Neuron (in vitro differentiated cells): Measurements from ENCODE around the gene ZSCAN16.

Experiments
- H2AFZ ChIP-seq: one replicate; pipeline ENCODE4 v1.6.1; 2013; ENCODE audit warnings: low read depth, mild to moderate bottlenecking, inconsistent platforms, low read length, moderate library complexity
- H3K27me3 ChIP-seq: one replicate; pipeline ENCODE4 v1.6.1; 2013; ENCODE audit warnings: low read length; ENCODE audit not compliant: insufficient read depth
- H3K36me3 ChIP-seq: one replicate; pipeline ENCODE4 v1.6.1; 2013; ENCODE audit warnings: low read length; ENCODE audit not compliant: insufficient read depth
- H3K4me1 ChIP-seq: one replicate; pipeline ENCODE4 v1.6.1; 2013; ENCODE audit warnings: low read length; ENCODE audit not compliant: insufficient read depth
- H3K4me3 ChIP-seq: 2 replicates; pipeline ENCODE4 v1.5.1; 2013; ENCODE audit warnings: mild to moderate bottlenecking, low read length, moderate library complexity
- H3K9me3 ChIP-seq: one replicate; pipeline ENCODE4 v1.6.1; 2013; ENCODE audit warnings: low read length

ZSCAN16 gene

GRCh38 chr6:28161410-28162079 is 37.1 kb downstream of the ZSCAN16 start:
- H3K27me3 ChIP-seq, result no peaks in the 10 kb centered on the region
- H3K36me3 ChIP-seq, result peaks cover 16% of the 10 kb centered on the region
- H3K4me1 ChIP-seq, result peaks cover 4% of the 10 kb centered on the region
- H3K9me3 ChIP-seq, result no peaks in the 10 kb centered on the region
- peak overlapping the region; percentile 54 for H3K4me3 ChIP-seq
- peak overlapping the region; percentile 87 for H2AFZ ChIP-seq

GRCh38 chr6:28165563-28165962 is 41.2 kb downstream of the ZSCAN16 start:
- Histone ChIP-seq H2AFZ (no peak overlapping the region), H3K4me3 (no peak overlapping the region), H3K36me3 (peaks cover 2% of the 10 kb centered on the region), H3K9me3 (no peaks in the 10 kb centered on the region), H3K4me1 (peaks cover 4% of the 10 kb centered on the region), H3K27me3 (no peaks in the 10 kb centered on the region)

- no peak overlapping the region for H2AFZ ChIP-seq
- H3K27me3 ChIP-seq, result no peaks in the 10 kb centered on the region
- peaks cover 2% of the 10 kb centered on the region for H3K36me3 ChIP-seq
- no peak overlapping the region for H3K4me3 ChIP-seq
- no peaks in the 10 kb centered on the region for H3K9me3 ChIP-seq
- H3K4me1 ChIP-seq, result peaks cover 4% of the 10 kb centered on the region
These were observed 42.7 kb downstream of the ZSCAN16 start for GRCh38 chr6:28167068-28167467.

- Histone ChIP-seq H3K4me1 (no peaks in the 10 kb centered on the region), H2AFZ (no peak overlapping the region), H3K4me3 (no peak overlapping the region), H3K36me3 (peaks cover 2% of the 10 kb centered on the region), H3K9me3 (no peaks in the 10 kb centered on the region), H3K27me3 (no peaks in the 10 kb centered on the region)
These were observed 43.5 kb downstream of the ZSCAN16 start for GRCh38 chr6:28167926-28168325.

GRCh38 chr6:28171271-28171670 is 46.9 kb downstream of the ZSCAN16 start:
- no peaks in the 10 kb centered on the region for H3K27me3 ChIP-seq
- no peak overlapping the region for H3K4me3 ChIP-seq
- peaks cover 2% of the 10 kb centered on the region for H3K36me3 ChIP-seq
- no peaks in the 10 kb centered on the region for H3K9me3 ChIP-seq
- no peak overlapping the region for H2AFZ ChIP-seq
- H3K4me1 ChIP-seq, result no peaks in the 10 kb centered on the region

DNA sequence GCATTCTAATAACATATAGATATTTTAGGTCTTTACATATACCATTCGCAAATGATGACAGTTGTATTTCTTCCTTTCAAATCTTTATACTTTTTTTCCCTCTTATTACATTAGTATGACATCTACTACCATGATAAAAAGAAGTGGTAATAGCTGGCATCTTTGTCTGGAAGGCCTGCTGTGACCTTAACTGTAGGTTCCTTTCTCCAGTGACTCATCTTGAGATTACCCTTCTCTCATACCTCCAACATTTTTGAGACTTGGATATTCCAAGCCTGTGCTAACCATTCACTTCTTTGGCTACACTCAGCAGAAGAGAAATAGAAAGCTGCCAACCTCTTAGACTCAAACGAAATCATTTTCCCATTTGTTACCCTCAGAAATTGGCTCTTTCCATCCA is 47.6 kb downstream of the ZSCAN16 start:
- no peaks in the 10 kb centered on the region for H3K4me1 ChIP-seq
- H2AFZ ChIP-seq, result no peak overlapping the region
- H3K9me3 ChIP-seq, result no peaks in the 10 kb centered on the region
- H3K4me3 ChIP-seq, result no peak overlapping the region
- H3K27me3 ChIP-seq, result no peaks in the 10 kb centered on the region
- H3K36me3 ChIP-seq, result no peaks in the 10 kb centered on the region

DNA sequence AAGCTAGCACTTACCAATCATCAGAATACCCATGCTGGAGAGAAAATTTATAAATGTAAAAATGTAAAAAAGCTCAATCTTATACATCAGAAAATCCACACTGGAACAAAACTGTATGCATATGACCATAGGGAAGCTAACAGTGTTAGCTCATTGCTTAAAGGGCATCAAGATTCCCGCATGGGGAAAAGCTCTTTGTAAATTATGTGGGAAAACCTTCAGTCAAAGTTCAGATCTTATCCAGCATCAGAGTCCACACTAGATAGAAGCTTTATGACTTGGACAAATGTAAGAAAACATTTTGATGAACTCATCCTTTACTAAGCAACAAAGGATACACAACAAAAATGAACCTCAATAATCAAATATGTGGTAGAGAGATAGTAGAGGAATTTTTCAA is 52.0 kb downstream of the ZSCAN16 start:
- H3K27me3 ChIP-seq, result no peaks in the 10 kb centered on the region
- H3K9me3 ChIP-seq, result no peaks in the 10 kb centered on the region
- H2AFZ ChIP-seq, result no peak overlapping the region
- no peak overlapping the region for H3K4me3 ChIP-seq
- no peaks in the 10 kb centered on the region for H3K4me1 ChIP-seq
- no peaks in the 10 kb centered on the region for H3K36me3 ChIP-seq
